GM12891 (cell line): ENCODE results near the gene AP2M1.

Experiments
- PAX5 ChIP-seq: IDR thresholded peaks from 2 replicates; pipeline ENCODE4 v1.6.1; 2011; ENCODE audit warnings: low read length, moderate library complexity, mild to moderate bottlenecking; ENCODE audit not compliant: insufficient read depth, severe bottlenecking
- POLR2A ChIP-seq: IDR thresholded peaks from 2 replicates; pipeline ENCODE4 v1.6.1; 2011; ENCODE audit warnings: low read depth, low read length, control low read depth
- POLR2AphosphoS5 ChIP-seq: IDR thresholded peaks from 2 replicates; pipeline ENCODE4 v1.6.1; 2011; ENCODE audit warnings: low read depth, low read length, control low read depth
- POU2F2 ChIP-seq: IDR thresholded peaks from 2 replicates; pipeline ENCODE4 v1.6.1; 2011; ENCODE audit warnings: low read depth, mild to moderate bottlenecking, control low read depth, low read length, moderate library complexity
- SPI1 ChIP-seq: IDR thresholded peaks from 2 replicates; pipeline ENCODE4 v1.6.1; 2011; ENCODE audit warnings: low read depth, low read length, control low read depth
- TAF1 ChIP-seq: IDR thresholded peaks from 2 replicates; pipeline ENCODE4 v1.6.1; 2011; ENCODE audit warnings: low read depth, low read length, control low read depth

- TF ChIP-seq TAF1 (no peak), POLR2AphosphoS5 (no peak), SPI1 (no peak), POLR2A (no peak), POU2F2 (no peak), PAX5 (no peak)
Measured at GRCh38 chr3:184148076-184148475, 26.6 kb upstream of the AP2M1 start.
